Measurements from ENCODE around the gene MAST4.

- TF ChIP-seq CTCF (IDR thresholded peaks at IDR 0.05; ENCODE audit: low read length): no peak
- no peak for TF ChIP-seq EZH2 (optimal IDR thresholded peaks at IDR 0.05; ENCODE audit: low read depth, low read length)
Observed at GRCh38 chr5:66967826-66968262, 371.7 kb downstream of the MAST4 start.

All from MM.1S (cell line).